GM19035 (cell line): ENCODE data around the gene GPR62.

ENCODE experiments used
- ATAC-seq: cut with Tn5 transposase; IDR thresholded peaks from one replicate; pipeline ENCODE4 v1.9.1; 2021; ENCODE audit not compliant: unreplicated experiment

GPR62 gene

GRCh38 chr3:51954105-51954504 is 1.1 kb upstream of the GPR62 start:
- ATAC-seq: no peak

DNA sequence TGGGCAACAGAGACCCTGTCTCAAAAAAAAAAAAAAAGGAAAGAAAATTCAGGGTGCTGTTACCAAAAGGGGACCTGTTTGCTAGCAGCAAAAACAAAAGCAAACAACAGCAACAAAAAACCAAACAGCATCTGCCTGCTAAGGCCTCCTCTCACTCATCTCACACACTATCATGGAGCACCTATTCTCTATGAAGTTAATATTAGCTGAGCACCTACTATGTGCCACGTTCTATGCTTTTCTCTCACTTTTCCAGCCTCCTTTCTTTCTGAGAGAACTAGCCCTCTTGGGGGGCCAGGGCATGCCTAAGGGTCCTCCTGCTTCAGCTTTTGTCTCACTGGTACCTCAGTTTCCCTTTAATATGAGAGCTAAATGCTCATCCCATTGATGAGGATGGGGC is 468 bp upstream of the GPR62 start:
- no peak for ATAC-seq

GRCh38 chr3:51955893-51956770 is 951 bp downstream of the GPR62 start:
- ATAC-seq: no peak

GRCh38 chr3:51957520-51958205 is 2.5 kb downstream of the GPR62 start:
- no peak for ATAC-seq

GRCh38 chr3:51958603-51959521 is 3.7 kb downstream of the GPR62 start:
- ATAC-seq: no peak

- no peak for ATAC-seq
Observed at GRCh38 chr3:51959651-51960050, 4.5 kb downstream of the GPR62 start.

DNA sequence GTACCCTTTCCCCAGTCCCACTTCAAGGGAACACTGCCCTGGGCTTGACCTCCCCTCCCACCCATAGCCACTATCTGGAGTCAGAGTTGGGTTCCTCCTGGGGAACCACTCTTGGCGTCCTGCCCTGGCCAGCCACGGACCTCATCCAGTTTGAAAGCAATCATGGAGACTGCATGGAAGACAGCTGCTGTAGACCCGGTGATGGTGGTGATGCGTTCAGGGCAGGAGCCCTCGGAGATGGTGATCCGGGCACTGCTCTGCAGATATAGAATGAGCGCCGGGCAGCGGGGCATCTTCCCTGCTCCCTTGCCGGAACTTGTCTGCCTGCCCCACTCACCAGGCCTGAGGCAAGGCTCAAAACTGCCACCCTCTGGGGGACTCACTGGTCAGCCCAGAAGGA is 5.2 kb downstream of the GPR62 start:
- no peak for ATAC-seq

DNA sequence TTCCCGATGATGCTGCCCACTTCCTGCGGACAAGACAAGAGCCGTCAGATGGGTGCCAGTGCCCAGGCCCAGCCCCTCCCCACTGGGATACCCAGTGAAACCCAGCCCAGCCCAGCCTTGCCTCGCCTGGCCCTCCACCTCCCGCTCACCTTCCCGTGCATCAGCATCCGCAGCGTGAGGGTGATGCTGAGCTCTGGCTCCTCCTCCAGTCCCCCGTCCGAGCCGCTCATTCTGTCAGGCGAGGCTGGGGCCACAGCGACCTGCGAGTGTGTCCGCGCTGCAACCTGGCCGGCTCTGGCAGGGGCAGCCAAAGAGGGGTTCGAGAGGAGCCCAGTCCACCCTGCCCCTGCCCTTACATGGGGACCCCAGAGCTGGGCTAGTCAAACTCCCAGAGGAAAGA is 5.8 kb downstream of the GPR62 start:
- ATAC-seq: no peak

GRCh38 chr3:51961602-51962569 is 6.7 kb downstream of the GPR62 start:
- no peak for ATAC-seq

GRCh38 chr3:51962854-51963530 is 7.8 kb downstream of the GPR62 start:
- no peak for ATAC-seq

GRCh38 chr3:51963951-51964451 is 8.8 kb downstream of the GPR62 start:
- ATAC-seq: no peak

DNA sequence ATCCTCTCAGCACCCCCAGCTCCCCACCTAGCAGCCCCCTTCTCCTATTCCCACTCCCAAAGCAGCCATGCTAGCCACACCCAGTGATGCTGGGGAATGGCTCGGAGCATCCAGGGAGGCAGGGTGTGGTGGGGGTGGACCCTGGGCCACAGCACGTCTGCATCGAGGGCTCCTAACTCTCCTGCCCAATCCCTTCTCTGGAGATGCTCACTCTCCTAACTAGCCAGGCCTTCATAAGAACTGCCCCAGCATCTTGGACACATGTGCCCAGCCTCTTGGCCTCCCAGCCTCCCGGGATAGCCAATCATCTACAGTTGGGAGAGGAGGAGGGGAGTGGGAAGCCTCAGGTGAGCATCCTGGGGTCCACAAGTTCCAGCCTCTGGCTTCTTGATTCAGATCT is 9.3 kb downstream of the GPR62 start:
- no peak for ATAC-seq

DNA sequence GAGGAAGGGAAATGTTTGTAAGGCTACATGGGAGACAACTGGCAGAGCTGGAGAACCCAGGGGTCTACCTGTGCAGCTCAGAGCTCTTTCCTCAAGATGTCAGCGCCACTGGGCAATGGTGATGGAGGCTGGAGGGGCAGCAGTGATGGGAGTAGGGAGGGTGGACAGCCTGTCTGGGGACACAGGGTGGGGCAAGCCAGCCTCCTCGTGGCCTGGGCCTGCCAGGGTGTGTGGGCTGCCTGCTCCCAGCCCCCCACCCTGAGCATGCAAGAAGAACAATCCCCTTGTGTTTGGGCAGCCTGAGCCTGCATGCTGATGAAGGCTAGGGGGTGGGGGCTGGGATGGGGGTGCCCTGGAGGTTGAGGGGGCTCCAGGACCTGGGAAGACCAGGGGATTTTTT is 10.8 kb downstream of the GPR62 start:
- no peak for ATAC-seq

DNA sequence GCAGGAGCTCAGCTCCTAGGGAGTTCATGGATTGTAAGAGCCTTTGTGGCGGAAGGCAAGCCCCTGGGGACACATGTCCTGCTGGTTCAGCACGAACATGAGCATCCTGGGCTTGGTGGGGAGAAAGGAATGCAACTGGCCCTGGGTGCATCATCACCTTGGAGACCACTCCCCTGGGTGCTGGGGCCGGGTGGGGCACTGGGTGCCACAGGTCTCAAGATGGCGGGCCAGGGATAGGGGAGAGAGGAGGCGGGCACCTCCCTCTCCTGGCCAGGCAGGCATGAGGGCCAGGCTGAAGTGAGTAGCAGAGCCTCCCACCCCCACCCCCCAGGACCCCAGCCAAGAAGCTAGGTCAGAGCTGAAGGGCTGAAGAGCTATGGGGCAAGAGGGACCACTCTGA is 11.3 kb downstream of the GPR62 start:
- no peak for ATAC-seq

DNA sequence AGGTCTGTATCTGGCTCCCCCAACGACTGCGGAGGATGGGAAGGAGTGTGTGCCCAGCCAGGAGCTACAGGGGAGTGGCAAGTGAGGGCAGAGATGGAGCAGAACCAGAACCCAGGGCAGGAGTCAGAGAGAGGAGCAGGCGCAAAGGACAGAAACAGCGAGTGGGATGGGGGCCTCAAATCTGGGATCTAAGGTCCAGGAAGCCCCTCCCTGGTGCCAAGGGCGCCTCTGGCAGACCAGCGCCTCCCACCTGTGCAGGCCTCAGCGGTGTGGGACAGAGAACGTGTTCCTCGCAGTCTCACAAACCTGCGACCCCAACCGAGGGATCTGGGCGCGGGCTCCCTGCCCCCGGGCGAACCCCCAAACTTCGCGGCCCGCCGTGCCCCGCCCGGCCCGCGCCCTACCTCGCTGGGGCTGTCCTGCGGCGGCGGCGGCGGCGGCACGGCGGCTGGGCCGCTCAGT is 11.8 kb downstream of the GPR62 start:
- no peak for ATAC-seq

DNA sequence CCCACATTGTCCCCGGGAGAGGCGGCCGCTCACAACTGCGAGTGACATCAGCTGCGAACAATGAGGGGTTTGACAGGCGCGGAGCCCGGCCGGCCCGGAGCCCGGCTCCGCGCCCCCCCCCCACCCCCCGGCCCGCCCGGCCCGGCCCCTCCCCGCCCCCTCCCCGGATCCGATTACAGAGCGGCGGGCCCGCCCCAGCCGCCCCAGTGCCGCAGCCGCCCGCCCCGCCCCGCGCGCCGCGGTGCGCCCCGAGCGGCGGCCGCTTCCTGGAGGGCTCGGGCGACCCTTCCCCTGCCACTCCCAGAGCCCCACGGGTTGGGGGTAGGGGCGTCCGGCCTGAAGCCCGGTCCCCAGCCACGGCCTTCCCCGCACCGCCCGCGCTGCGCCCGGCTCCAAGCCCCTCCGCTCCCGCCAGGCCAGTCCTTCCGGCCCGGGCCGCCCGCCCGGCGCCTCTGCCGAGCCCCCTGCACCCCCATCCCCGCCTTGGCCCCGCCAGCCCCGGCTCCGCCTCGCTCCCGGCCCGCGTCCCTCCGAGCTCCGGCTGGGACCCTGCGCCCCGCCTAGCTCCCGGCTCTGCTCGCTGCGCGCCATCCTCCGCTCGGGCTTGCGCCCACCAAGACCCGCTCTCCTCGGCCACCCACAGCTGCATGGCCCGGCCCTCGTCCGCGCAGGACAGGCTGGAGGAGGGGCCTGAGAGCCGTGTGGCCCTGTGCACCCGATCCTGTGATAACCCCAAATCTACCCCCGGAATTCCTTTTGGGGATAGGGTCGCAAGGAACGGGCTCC is 12.4 kb downstream of the GPR62 start, which contains the start of gene PCBP4:
Gene PCBP4, minus strand, starts transcription at position 71 of the 786 bp plus-strand sequence. CDS start 6,214 bp downstream, outside the sequence.
- peak; percentile 61 for ATAC-seq

- no peak for ATAC-seq
Observed at GRCh38 chr3:51968170-51968775, 13.1 kb downstream of the GPR62 start.
